ENCODE measurements around the gene RAD23B. TPM values are rescaled to one million over a fixed set of nuclear protein-coding genes. Genes with fewer than 3 reads are reported as not detected.

RAD23B gene
- total RNA-seq, 1 experiment from 2014 or later, result 176 TPM

GRCh38 chr9:107375001-107375400 is 91.9 kb downstream of the RAD23B start:
- CTCF ChIA-PET, result no interaction called here
- H3K27me3 ChIP-seq (ENCODE audit: insufficient read depth, low read depth), result no peaks in the 10 kb centered on the region
- no peak for DNase-seq
- H2AFZ ChIP-seq, result no peak overlapping the region
- TF ChIP-seq EZH2 (IDR thresholded peaks at IDR 0.05; ENCODE audit: low read depth), result no peak
- TF ChIP-seq CTCF (conservative IDR thresholded peaks at IDR 0.05), result no peak
- no peaks in the 10 kb centered on the region for H3K36me3 ChIP-seq (ENCODE audit: low read depth)
- no peaks in the 10 kb centered on the region for H4K20me1 ChIP-seq (ENCODE audit: insufficient read depth)
- no peaks in the 10 kb centered on the region for H3K9me2 ChIP-seq (ENCODE audit: insufficient read depth)
- intact Hi-C loops (cut with micrococcal nuclease; ENCODE audit: unreplicated experiment), result no loop called here
- no peak overlapping the region for H3K27ac ChIP-seq
- H3K4me3 ChIP-seq, result no peak overlapping the region
- H3K9me3 ChIP-seq (ENCODE audit: insufficient read depth, low read depth), result no peaks in the 10 kb centered on the region
- no peaks in the 10 kb centered on the region for H3K4me1 ChIP-seq (replicated peaks; ENCODE audit: insufficient read depth)
- BruUV-seq (replicated peaks), result no TSS peak
- H3F3A ChIP-seq (ENCODE audit: insufficient read depth, low read depth), result no peaks in the 10 kb centered on the region
- POLR2A ChIA-PET (ENCODE audit: unreplicated experiment), result no interaction called here
- no peaks in the 10 kb centered on the region for H3K79me2 ChIP-seq (ENCODE audit: low read depth)
- no peak overlapping the region for H3K4me2 ChIP-seq

- Histone ChIP-seq H3K79me2 (ENCODE audit: low read depth) (no peaks in the 10 kb centered on the region), H3K4me1 (replicated peaks; ENCODE audit: insufficient read depth) (no peaks in the 10 kb centered on the region), H4K20me1 (ENCODE audit: insufficient read depth) (no peaks in the 10 kb centered on the region), H3K4me3 (no peak overlapping the region), H3K9me2 (ENCODE audit: insufficient read depth) (no peaks in the 10 kb centered on the region), H2AFZ (no peak overlapping the region), H3F3A (ENCODE audit: insufficient read depth, low read depth) (no peaks in the 10 kb centered on the region), H3K27ac (no peak overlapping the region), H3K36me3 (ENCODE audit: low read depth) (no peaks in the 10 kb centered on the region), H3K4me2 (no peak overlapping the region), H3K27me3 (ENCODE audit: insufficient read depth, low read depth) (no peaks in the 10 kb centered on the region), H3K9me3 (ENCODE audit: insufficient read depth, low read depth) (no peaks in the 10 kb centered on the region)
- no peak for DNase-seq
- no peak for TF ChIP-seq CTCF (conservative IDR thresholded peaks at IDR 0.05)
- ChIA-PET CTCF (no interaction called here), POLR2A (ENCODE audit: unreplicated experiment) (no interaction called here)
- intact Hi-C loops (cut with micrococcal nuclease; ENCODE audit: unreplicated experiment), result no loop called here
- no TSS peak for BruUV-seq (replicated peaks)
Measured at GRCh38 chr9:107375651-107376369, 92.7 kb downstream of the RAD23B start.

- Histone ChIP-seq H2AFZ (no peak overlapping the region), H3K4me1 (replicated peaks; ENCODE audit: insufficient read depth) (no peaks in the 10 kb centered on the region), H3K4me2 (no peak overlapping the region), H3K9me3 (ENCODE audit: insufficient read depth, low read depth) (no peaks in the 10 kb centered on the region), H3K27me3 (ENCODE audit: insufficient read depth, low read depth) (no peaks in the 10 kb centered on the region), H3K9me2 (ENCODE audit: insufficient read depth) (no peaks in the 10 kb centered on the region), H4K20me1 (ENCODE audit: insufficient read depth) (no peaks in the 10 kb centered on the region), H3K27ac (no peak overlapping the region), H3F3A (ENCODE audit: insufficient read depth, low read depth) (no peaks in the 10 kb centered on the region), H3K36me3 (ENCODE audit: low read depth) (no peaks in the 10 kb centered on the region), H3K4me3 (no peak overlapping the region), H3K79me2 (ENCODE audit: low read depth) (no peaks in the 10 kb centered on the region)
- BruUV-seq (replicated peaks), result no TSS peak
- TF ChIP-seq CTCF (conservative IDR thresholded peaks at IDR 0.05) (no peak), EZH2 (IDR thresholded peaks at IDR 0.05; ENCODE audit: low read depth) (no peak)
- ChIA-PET CTCF (no interaction called here), POLR2A (ENCODE audit: unreplicated experiment) (no interaction called here)
- intact Hi-C loops (cut with micrococcal nuclease; ENCODE audit: unreplicated experiment), result no loop called here
- DNase-seq, result no peak
Measured at GRCh38 chr9:107378006-107378405, 94.9 kb downstream of the RAD23B start.

Other genes with a start within 250 kb of the RAD23B start
- gene KLF4, start 206.5 kb downstream of the RAD23B start, total RNA-seq (2021), result 48.5 and 49.0 TPM in 2 replicates

Data from PC-9 (cell line).